T-helper 17 cell (primary cell): ENCODE data around the gene REXO4. TPM values are rescaled to one million over a fixed set of nuclear protein-coding genes. Genes with fewer than 3 reads are reported as not detected.
A peak's percentile ranks its signal among the peaks of the same experiment; 100 is the strongest.
"Not testable (repeated sequence)": the region's sequence is repeated elsewhere in the genome, so short reads cannot be mapped to it uniquely, and the experiment has no call there.

ENCODE experiments used
- ATAC-seq: fragments of 150-1000 bp; cut with Tn5 transposase; 2 replicates; pipeline ENCODE4 v1.10.0; 2021; ENCODE audit warnings: mild to moderate bottlenecking, moderate library complexity
- DNase-seq, 3 donors: peaks; one replicate each; pipeline versions ENCODE4 v3.0.0 to v3.0.0-alpha.2; 2020 to 2021
- H3K9me3 ChIP-seq: one replicate; pipeline ENCODE4 v1.7.0; 2013; ENCODE audit warnings: low read length, mild to moderate bottlenecking; ENCODE audit not compliant: control insufficient read depth, poor library complexity, severe bottlenecking
- H3K27ac Mint-ChIP-seq: one replicate; pipeline ENCODE4 v1.8.0; 2022; ENCODE audit warnings: mild to moderate bottlenecking, moderate library complexity, mixed read lengths
- H3K27me3 Mint-ChIP-seq: one replicate; pipeline ENCODE4 v1.8.0; 2022; ENCODE audit warnings: mixed read lengths
- H3K36me3 Mint-ChIP-seq: one replicate; pipeline ENCODE4 v1.8.0; 2022; ENCODE audit warnings: low read depth, mixed read lengths
- H3K4me1 Mint-ChIP-seq: one replicate; pipeline ENCODE4 v1.8.0; 2022; ENCODE audit warnings: mild to moderate bottlenecking, mixed read lengths
- H3K4me3 Mint-ChIP-seq: one replicate; pipeline ENCODE4 v1.8.0; 2022; ENCODE audit warnings: mild to moderate bottlenecking, moderate library complexity, mixed read lengths
- total RNA-seq, 4 donors: library from RNA in 2 of 4; stranded (reverse) in 2 of 4; gene quantifications; one replicate each; pipeline ENCODE4 v1.2.3 and lab custom pipeline; 2022 to 2026

The REXO4 gene
- total RNA-seq, 2 donors from 2014 or later = 17.0 to 23.4 TPM

DNA sequence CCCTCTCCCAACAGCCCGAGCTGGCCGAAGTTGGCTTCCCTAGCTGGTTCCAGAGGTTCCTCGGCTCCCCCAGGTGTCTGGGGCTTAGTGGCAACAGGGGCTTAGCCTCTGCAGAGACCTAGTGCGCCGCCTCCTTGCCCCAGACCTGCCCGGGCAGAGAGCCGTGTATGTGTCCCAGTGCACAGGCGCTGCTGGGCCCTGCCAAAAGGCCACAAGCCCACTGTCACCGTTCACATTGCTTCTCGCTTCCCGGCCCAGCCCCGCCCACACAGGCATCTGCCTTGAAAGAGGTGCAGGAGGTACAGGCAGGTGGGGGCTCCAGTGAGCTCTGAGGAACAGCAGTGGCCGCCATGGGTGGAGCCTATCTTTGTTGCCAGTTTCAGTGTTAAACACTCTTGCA lies 39.4 kb upstream of the REXO4 start:
- Mint-ChIP-seq H3K4me1 (peaks cover 6% of the 10 kb centered on the region), H3K4me3 (no peak overlapping the region), H3K27me3 (peaks cover 12% of the 10 kb centered on the region), H3K36me3 (no peaks in the 10 kb centered on the region), H3K27ac (no peak overlapping the region)
- DNase-seq (no peak), ATAC-seq (no peak)
- no peaks in the 10 kb centered on the region for H3K9me3 ChIP-seq

DNA sequence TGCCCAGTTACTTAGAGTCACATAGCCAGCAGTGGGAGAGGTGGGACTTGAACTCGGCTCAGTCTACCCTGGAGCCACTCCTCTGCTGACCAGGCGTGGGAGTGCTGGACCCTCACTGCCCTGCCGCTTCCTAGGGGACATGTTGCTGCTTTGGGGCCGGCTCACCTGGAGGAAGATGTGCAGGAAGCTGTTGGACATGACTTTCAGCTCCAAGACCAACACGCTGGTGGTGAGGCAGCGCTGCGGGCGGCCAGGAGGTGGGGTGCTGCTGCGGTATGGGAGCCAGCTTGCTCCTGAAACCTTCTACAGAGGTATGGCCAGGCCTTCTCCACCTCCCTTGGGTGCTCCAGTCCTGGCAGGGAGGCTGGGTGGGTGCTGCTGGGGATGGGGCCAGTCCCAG lies 38.6 kb upstream of the REXO4 start:
- Mint-ChIP-seq H3K4me3 (no peak overlapping the region), H3K4me1 (peaks cover 6% of the 10 kb centered on the region)

DNA sequence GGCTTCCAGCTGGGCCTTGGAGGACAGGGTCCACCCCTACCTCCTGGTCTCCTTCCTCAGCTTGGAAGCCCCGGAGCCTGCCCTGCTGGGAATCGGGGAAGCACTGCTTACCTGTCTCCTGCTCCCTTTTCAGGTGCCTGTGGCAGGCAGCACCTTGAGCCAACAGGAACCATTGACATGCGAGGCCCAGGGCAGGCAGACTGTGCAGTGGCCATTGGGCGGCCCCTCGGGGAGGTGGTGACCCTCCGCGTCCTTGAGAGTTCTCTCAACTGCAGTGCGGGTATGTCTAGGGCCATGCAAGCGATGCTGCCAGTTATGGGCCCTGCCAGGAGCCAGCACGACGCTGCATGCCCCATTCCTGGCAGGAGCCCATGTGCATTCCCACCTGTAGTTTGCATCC lies 38.1 kb upstream of the REXO4 start:
- no peak for DNase-seq

More for the DNA sequence above, 38.6 kb upstream of the REXO4 start:
- H3K9me3 ChIP-seq = no peaks in the 10 kb centered on the region
- DNase-seq = no peak
- no peak for ATAC-seq
- peaks cover 12% of the 10 kb centered on the region for H3K27me3 Mint-ChIP-seq
- no peak overlapping the region for H3K27ac Mint-ChIP-seq
- no peaks in the 10 kb centered on the region for H3K36me3 Mint-ChIP-seq

DNA sequence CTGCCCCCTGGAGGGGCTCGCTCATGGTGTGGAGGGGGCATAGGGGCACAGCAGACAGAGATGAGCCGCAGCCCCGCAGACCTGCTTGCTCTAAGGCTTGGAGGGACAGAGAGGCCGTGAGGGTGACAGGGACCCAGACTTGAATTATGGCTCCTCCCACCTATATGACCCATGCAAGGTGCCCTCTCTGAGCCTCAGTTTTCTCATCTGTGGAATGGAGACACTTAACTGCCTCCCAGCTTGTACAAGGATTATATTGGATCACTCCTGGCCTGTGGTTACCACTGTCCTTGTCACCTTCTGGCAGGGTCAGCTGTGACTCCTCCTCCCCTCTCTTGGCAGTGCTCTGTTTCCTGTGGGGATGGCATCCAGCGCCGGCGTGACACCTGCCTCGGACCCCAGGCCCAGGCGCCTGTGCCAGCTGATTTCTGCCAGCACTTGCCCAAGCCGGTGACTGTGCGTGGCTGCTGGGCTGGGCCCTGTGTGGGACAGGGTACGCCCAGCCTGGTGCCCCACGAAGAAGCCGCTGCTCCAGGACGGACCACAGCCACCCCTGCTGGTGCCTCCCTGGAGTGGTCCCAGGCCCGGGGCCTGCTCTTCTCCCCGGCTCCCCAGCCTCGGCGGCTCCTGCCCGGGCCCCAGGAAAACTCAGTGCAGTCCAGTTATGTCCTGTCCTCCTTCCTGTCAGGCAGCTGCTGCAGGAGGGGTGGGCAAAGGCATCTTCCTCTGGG lies 37.3 kb upstream of the REXO4 start:
- Mint-ChIP-seq H3K27me3 (peaks cover 12% of the 10 kb centered on the region), H3K36me3 (no peaks in the 10 kb centered on the region), H3K4me3 (no peak overlapping the region), H3K4me1 (peaks cover 4% of the 10 kb centered on the region), H3K27ac (no peak overlapping the region)
- DNase-seq = no peak
- no peaks in the 10 kb centered on the region for H3K9me3 ChIP-seq
- no peak for ATAC-seq

More for the DNA sequence above, 38.1 kb upstream of the REXO4 start:
- Mint-ChIP-seq H3K4me1 (peaks cover 6% of the 10 kb centered on the region), H3K4me3 (no peak overlapping the region), H3K36me3 (no peaks in the 10 kb centered on the region), H3K27me3 (peaks cover 12% of the 10 kb centered on the region), H3K27ac (no peak overlapping the region)
- no peak for ATAC-seq
- no peaks in the 10 kb centered on the region for H3K9me3 ChIP-seq

DNA sequence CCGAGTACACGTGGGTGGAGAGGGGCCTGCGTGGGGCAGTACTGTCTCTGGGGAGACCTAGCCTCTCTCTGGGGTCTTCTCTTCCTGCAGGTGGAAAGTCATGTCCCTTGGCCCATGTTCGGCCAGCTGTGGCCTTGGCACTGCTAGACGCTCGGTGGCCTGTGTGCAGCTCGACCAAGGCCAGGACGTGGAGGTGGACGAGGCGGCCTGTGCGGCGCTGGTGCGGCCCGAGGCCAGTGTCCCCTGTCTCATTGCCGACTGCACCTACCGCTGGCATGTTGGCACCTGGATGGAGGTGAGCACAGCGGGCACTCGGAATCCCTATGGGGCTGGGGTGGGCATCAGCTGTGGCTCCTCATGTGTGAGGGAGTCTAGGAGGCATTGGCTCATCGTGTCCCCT lies 36.5 kb upstream of the REXO4 start:
- Mint-ChIP-seq H3K4me3 (no peak overlapping the region), H3K27ac (no peak overlapping the region), H3K4me1 (no peaks in the 10 kb centered on the region), H3K36me3 (no peaks in the 10 kb centered on the region), H3K27me3 (peaks cover 12% of the 10 kb centered on the region)
- ATAC-seq (no peak), DNase-seq (no peak)
- no peaks in the 10 kb centered on the region for H3K9me3 ChIP-seq

DNA sequence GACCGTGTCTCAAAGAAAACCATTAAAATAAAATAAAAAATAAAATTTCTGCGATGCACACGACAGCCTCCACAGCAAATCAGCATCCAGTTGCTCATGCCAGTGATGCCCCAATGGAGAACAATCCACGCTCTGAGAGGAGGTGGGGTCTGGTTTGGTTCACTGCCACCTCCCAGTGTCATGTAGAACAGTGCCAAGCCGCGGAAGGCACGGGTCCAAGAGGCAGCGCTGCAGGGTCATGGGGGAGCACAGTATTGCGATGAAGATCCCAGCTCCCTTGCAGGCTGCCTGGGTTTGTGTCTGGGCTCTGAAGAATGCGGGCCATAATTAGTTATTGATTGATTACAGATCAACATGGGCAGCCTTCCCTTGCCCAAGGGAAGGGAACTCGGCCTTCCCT lies 35.8 kb upstream of the REXO4 start:
- DNase-seq (no peak), ATAC-seq (no peak)
- H3K9me3 ChIP-seq = no peaks in the 10 kb centered on the region
- H3K27ac Mint-ChIP-seq = peak overlapping the region; percentile 19
- H3K4me3 Mint-ChIP-seq = no peak overlapping the region
- H3K36me3 Mint-ChIP-seq = no peaks in the 10 kb centered on the region
- peaks cover 12% of the 10 kb centered on the region for H3K27me3 Mint-ChIP-seq
- no peaks in the 10 kb centered on the region for H3K4me1 Mint-ChIP-seq

DNA sequence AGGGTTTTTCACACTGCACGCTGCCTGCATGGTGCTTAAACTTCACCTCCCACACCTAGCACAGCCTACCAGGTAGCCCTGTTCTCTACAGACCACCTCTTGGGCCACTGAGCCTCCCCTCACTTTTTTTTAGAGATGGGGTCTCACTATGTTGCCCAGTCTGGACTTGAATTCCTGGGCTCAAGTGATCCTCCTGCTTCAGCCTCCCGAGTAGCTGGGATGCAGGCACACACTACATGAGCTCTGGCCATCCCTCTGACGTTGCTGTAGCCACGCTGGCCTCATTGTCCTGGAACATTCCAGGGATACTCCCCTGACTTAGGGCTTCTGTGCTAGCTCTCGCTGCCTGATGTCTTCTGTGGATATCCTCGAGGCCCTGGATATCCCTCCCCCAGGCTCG lies 34.8 kb upstream of the REXO4 start:
- ATAC-seq (no peak), DNase-seq (no peak)
- Mint-ChIP-seq H3K36me3 (no peaks in the 10 kb centered on the region), H3K27ac (no peak overlapping the region), H3K4me1 (no peaks in the 10 kb centered on the region), H3K4me3 (no peak overlapping the region), H3K27me3 (peaks cover 12% of the 10 kb centered on the region)
- H3K9me3 ChIP-seq = no peaks in the 10 kb centered on the region

DNA sequence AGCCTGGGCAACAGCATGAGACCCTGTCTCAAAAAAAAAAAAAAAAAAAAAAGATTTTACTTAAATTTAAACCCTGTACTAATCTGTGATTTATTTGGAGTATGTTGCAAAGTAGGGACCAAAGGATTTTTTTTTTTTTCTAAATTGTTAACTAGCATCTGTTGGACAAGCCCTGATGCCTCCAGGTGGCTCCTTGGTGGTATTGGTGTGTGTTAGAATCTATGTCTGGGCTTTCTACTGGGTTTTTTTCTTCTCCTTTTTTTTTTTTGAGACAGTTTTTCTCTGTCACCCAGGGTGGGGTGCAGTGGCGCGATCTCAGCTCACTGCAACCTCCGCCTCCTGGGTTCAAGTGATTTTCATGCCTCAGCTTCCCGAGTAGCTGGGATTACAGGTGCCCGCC lies 34.1 kb upstream of the REXO4 start:
- not testable (repeated sequence) for H3K27ac Mint-ChIP-seq, H3K9me3 ChIP-seq, DNase-seq, H3K36me3 Mint-ChIP-seq, ATAC-seq, H3K4me3 Mint-ChIP-seq, H3K4me1 Mint-ChIP-seq
- H3K27me3 Mint-ChIP-seq = peaks cover 12% of the 10 kb centered on the region

DNA sequence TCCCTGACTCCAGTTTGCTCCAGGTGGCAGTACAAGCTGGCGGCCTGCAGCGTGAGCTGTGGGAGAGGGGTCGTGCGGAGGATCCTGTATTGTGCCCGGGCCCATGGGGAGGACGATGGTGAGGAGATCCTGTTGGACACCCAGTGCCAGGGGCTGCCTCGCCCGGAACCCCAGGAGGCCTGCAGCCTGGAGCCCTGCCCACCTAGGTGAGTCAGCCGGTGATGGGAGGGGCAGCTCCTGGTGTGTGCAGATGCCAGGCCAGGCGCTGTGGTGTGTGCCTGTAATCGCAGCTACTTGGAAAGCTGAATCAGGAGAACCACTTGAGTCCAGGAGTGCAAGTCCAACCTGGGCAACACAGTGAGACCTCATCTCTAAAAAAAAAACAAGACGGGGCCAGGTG lies 31.9 kb upstream of the REXO4 start:
- no peaks in the 10 kb centered on the region for H3K36me3 Mint-ChIP-seq
- no peak for DNase-seq

DNA sequence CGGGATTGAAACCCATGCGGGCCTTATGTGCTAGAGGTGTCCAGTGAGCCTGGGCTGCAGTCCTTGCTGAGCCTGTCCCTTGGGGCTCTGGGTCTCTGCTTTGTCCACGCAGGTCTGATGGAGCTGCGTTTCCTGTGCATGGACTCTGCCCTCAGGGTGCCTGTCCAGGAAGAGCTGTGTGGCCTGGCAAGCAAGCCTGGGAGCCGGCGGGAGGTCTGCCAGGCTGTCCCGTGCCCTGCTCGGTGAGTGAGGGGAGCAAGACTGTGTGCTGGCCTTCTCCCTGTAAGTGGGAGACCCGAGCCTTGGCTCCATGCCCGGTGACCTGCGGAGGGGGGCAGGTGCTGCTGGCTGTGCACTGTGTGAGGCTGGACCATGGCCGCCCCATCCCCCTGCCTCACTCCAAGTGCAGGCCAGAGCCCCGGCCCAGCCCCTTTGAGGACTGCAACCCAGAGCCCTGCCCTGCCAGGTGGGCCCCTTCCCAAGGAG lies 30.7 kb upstream of the REXO4 start:
- no peak for ATAC-seq
- DNase-seq = no peak
- no peak overlapping the region for H3K4me3 Mint-ChIP-seq
- H3K9me3 ChIP-seq = no peaks in the 10 kb centered on the region
- H3K27ac Mint-ChIP-seq = no peak overlapping the region
- H3K36me3 Mint-ChIP-seq = no peaks in the 10 kb centered on the region
- peaks cover 14% of the 10 kb centered on the region for H3K27me3 Mint-ChIP-seq
- no peaks in the 10 kb centered on the region for H3K4me1 Mint-ChIP-seq

More for the DNA sequence above, 31.9 kb upstream of the REXO4 start:
- no peak for ATAC-seq
- H3K27me3 Mint-ChIP-seq = peaks cover 25% of the 10 kb centered on the region
- no peak overlapping the region for H3K27ac Mint-ChIP-seq
- no peak overlapping the region for H3K4me3 Mint-ChIP-seq
- H3K4me1 Mint-ChIP-seq = no peaks in the 10 kb centered on the region
- no peaks in the 10 kb centered on the region for H3K9me3 ChIP-seq

DNA sequence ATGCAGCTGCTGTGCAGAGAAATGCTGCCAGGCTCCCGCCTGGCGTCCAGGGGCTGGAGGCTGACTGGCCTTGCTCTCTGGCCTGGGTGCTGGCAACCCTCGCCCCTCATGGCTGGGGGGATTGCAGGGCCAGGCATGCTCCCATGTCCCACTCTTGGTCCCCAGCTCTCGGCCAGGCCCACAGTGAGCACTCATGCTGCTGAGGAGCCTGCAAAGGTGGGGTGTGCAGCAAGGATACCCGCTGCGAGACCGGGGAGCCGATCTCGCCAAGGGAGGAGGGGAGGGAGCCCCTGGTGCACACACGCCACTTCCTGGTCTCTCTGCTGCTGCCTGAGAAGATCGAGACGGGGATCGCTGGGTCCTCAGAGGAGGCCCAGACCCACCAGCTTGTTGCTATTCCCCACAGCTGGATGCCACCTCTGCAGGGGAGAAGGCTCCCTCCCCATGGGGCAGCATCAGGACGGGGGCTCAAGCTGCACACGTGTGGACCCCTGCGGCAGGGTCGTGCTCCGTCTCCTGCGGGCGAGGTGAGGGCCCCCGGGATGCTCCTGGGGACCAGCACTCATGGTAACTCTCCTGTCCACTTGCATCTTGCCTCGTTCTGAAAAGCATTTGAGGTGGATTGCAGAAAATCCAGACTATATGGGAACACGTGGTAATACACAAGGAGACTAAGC lies 27.6 kb upstream of the REXO4 start:
- no peaks in the 10 kb centered on the region for H3K36me3 Mint-ChIP-seq
- no peaks in the 10 kb centered on the region for H3K4me1 Mint-ChIP-seq
- no peak overlapping the region for H3K27ac Mint-ChIP-seq
- H3K4me3 Mint-ChIP-seq = no peak overlapping the region
- DNase-seq (no peak), ATAC-seq (no peak)
- H3K9me3 ChIP-seq = no peaks in the 10 kb centered on the region
- H3K27me3 Mint-ChIP-seq = peaks cover 14% of the 10 kb centered on the region

DNA sequence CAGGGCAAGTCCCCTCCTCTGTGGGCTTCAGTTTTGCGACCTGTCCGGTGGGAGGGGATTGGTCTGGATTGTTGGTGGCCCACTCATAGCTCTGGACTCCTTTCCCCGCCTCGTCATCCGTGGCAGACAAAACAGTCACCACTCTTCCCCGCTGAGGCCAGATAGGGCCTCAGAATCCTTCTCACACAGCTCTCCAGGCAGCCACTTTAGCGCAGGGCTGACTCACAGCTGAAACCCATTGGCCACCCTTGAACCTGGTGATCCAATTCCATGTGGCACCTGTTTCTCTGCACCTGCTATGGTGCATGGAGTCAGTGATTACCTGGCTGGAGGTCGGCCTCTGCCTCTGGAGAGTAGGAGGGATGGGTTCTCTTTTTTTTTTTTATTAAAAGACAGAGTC lies 26.2 kb upstream of the REXO4 start:
- peaks cover 14% of the 10 kb centered on the region for H3K27me3 Mint-ChIP-seq
- H3K4me3 Mint-ChIP-seq = no peak overlapping the region
- no peaks in the 10 kb centered on the region for H3K4me1 Mint-ChIP-seq
- no peak for ATAC-seq
- H3K27ac Mint-ChIP-seq = no peak overlapping the region
- no peak for DNase-seq
- H3K36me3 Mint-ChIP-seq = no peaks in the 10 kb centered on the region
- H3K9me3 ChIP-seq = no peaks in the 10 kb centered on the region

DNA sequence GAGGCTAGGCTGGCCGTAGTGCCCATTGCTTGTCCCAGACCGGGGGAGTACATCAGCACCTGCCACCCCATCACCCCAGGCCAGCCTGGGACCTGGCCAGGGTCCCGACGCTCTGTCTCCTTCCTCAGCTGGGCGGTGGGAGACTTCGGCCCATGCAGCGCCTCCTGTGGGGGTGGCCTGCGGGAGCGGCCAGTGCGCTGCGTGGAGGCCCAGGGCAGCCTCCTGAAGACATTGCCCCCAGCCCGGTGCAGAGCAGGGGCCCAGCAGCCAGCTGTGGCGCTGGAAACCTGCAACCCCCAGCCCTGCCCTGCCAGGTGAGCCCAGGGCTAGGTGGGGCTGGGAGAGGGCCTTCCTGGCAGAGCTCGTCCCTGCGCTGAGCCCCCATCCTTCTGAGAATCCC lies 25.4 kb upstream of the REXO4 start:
- Mint-ChIP-seq H3K4me3 (no peak overlapping the region), H3K36me3 (no peaks in the 10 kb centered on the region), H3K27ac (no peak overlapping the region), H3K27me3 (peaks cover 14% of the 10 kb centered on the region), H3K4me1 (no peaks in the 10 kb centered on the region)
- no peak for ATAC-seq
- no peaks in the 10 kb centered on the region for H3K9me3 ChIP-seq
- no peak for DNase-seq

DNA sequence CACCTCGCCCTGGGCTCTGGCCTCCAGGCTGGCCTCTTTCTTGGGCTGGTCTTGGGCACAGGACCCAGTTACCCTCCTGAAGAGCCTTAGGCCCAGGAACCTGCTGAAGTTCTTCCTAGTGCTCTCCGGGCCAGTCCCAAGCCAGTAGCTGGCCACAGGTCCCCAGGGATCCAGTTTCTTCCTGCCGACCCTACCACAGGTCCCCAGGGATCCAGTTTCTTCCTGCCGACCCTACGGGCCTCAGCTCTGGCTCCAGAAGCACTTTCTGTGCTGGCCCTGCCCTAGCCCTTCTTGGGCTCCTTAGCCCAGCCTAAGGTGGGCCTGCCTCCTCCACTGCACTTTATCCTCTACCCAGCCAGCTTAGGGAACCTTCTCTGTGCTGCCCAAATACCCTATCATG lies 23.8 kb upstream of the REXO4 start:
- H3K9me3 ChIP-seq = no peaks in the 10 kb centered on the region
- DNase-seq = no peak
- ATAC-seq = no peak
- H3K27ac Mint-ChIP-seq = no peak overlapping the region
- peaks cover 14% of the 10 kb centered on the region for H3K27me3 Mint-ChIP-seq
- no peak overlapping the region for H3K4me3 Mint-ChIP-seq
- no peaks in the 10 kb centered on the region for H3K4me1 Mint-ChIP-seq
- no peaks in the 10 kb centered on the region for H3K36me3 Mint-ChIP-seq
